Stimulated activated CD4-positive, alpha-beta T cell treated with anti-CD3 and anti-CD28 coated beads, Interleukin-1b, Interleukin-23, amount 100 ng/mL, for 48 hours (primary cell): Measurements from ENCODE around the gene VPS37B.
A peak's percentile ranks its signal among the peaks of the same experiment; 100 is the strongest.

ENCODE experiments used
- DNase-seq: peaks from one replicate; pipeline ENCODE4 v3.0.0-alpha.2; 2020

VPS37B gene

DNA sequence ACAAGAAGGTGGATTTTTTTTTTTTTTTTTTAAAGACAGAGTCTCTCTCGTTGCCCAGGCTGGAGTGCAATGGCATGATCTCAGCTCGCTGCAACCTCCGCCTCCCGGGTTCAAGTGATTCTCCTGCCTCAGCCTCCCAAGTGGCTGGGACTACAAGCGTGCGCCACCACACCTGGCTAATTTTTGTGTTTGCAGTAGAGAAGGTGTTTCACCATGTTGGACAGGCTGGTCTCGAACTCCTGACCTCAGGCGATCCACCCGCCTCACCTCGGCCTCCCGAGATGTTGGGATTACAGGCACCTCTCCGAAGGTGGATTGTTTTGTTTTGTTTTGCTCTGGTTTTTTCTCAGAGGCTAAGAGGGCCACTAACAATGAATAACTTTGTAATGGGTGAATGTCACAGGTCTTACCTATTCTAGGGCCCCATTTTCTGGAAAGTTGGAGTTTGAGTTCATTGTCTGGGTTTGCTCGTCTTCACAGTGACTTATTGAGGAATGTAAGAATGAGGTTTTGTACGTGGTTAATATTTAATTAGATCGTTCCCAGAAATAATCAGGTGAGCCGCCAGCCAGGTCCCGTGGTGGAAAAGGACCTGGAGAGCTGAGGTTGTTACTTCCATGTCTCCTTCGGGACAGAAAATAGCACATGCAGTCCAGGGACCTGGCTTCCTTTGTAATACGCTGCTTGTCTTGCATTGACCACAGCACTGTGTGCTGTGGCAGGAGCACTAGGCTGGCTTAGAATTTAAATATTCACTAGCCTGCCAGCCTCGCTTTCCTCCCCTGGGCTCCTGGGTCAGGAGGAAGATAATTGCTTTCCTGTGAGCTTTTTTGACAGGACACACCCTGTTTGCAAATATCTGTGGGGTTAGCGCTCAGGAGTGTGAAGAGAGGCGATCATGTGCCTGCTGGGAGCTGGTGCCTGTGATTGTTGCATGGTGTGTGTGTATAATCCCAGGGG lies 58.3 kb downstream of the VPS37B start:
- no peak for DNase-seq

DNA sequence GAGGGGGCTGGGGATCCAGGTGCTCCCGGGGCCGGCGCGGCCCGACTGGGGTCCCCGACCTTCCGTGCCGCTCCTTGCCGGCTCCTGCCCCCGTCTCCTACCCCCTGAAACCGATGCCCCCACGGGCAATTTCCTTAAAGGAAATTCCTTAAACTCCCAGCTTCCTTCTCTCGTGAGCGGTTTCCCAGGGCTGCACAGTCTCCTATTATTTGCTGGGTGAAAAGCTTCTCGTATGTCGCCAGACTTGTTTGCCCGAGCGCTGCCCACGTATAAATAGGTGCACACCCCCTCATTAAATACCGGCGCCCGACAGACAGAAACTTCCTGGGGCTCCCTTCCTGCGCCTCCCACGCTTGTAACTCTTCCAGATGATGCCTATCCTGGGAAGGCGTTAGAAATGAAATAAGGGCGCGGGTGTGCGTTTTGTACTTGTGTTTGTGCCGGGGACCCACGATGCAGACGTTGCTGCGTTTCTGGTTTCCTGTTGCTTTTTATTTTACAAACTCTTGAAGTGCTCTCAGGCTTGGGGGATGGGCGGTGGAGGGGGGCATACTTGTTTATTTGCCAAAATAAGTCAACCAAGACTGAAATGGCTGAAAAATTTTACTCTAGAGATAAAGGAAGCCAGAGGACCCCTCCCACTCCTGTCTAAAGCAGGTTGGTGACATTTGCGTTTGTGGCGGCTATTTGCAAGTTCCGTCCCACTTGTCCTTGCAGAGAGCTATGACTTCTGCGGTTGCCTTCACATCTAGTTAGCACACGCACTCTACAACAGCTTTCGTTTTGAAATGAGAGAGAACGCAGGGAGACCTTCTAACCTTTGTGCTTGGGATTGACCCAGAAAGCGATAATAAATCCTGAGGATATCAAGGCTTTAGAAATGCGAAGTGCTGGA lies 59.6 kb downstream of the VPS37B start:
- DNase-seq = peak; percentile 44

DNA sequence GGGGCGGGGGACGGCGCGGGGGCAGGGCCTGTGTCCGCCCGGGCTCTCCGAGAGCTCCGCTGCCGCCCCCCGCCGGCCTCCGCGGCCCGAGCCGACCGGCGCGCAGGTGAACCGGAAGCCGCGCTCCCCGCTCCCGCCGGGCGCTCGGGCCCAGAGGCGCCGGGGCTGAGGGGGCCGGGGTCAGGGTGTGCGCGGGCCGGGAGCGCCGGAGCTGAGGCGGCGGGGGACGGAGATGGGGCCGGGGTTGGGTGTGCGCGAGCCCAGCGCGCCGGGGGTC lies 60.2 kb downstream of the VPS37B start:
- DNase-seq = no peak

DNA sequence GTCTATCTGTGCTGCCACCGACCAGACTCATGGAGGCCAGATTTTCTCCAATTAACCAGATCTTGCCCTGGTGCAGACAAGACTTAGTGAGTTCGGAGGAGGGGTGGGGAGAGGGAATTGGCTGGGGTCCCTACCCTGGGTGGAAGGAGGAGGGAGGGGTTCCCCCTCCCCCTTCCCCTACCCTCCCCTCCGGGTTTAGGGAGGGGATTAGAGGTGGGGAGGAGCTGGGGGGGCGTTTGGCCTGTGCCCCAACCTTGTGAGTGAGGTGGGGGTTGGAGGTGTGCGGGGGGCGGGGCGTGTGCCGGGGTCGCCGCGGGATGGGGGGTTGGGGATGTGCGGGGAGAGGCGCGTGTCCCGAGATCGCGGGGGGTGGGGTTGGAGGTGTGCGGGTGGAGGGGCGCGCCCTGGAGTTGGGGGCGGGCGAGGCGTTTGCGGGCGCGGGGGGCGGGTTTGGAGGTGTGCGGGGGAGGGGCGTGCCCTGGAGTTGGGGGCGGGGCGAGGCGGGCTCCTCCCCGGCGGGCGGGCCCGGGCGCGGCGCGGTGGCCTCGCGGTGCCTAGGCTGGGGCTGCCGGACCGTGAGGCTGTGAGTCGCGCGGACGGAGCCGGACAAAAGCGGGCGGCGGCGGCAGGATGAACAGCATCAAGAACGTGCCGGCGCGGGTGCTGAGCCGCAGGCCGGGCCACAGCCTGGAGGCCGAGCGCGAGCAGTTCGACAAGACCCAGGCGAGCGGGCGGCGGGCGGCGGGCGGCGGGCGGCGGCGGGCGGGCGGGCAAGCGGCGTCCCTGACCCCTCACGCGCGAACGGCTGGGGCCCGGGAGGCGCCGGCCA lies 60.8 kb downstream of the VPS37B start, which contains the start of gene HIP1R:
Gene HIP1R, plus strand, starts transcription at position 537 of the 829 bp plus-strand sequence. Its CDS starts 94 bp downstream, at position 631.
- DNase-seq = peak; percentile 36

DNA sequence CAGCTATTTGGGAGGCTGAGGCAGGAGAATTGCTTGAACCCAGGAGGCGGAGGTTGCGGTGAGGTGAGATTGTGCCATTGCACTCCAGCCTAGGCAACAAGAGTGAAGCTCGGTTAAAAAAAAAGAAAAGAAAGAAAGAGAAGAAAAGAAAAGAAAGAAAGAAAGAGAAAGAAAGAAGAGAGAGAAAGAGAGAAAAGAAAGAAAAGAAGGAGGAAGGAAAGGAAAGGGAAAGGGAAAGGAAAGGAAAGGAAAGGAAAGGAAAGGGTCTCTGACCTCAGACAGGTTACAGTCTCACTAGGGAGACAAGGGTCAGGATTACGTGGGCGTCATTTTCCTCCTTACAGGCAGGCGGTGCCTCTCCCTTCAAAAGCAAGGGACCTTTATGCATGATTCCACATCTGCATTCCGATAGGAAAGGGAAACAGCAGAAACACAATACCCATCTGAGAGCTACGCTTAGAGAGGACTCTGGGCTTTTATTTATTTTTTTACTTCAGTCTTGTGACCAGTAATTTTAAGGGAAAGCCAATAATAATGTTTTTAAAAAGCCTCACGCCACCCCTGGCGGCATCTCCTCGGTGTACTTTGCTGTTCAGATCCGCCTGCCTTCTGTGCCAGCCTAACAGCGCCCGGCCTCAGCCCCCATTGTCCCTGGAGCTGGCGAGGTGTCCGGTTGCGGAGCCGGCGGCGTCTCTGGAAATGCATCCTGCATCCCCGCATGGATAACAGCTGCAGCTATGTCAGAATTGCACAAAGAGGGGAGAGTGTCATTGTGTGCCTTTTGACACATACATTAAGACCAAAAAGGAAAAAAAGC lies 61.6 kb downstream of the VPS37B start:
- DNase-seq = no peak

DNA sequence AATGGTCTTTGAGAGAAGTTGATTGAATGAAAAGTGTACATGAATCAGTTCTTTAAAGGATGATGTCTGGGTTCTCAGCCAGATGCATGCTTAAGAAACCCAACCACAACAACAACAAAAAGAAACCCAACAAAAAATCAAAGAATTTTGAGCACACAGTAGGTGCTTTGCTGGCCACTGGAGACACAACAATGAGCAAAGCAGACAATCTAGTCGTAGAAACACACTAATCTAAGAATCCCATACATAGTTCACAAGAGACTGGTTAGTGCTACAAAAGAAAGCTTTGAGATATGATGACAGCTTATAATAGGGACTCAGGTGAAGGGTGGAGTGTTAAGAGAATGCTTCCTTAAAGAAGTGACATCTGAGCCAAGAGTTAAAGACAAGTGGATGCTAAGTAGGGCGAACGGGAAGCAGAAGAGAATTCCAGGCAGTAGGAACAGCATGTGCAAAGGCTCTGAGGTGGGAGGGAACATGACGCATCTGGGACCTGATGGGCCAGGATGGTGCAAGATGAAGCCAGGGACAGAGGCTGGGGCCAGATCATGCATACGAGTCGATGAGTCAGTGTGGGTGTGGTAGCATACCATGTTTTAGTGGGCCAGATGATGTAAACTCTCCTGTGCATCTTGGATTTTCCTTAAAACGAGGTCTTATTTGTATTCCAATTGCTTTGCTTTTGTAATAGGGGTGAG lies 65.3 kb downstream of the VPS37B start:
- no peak for DNase-seq

DNA sequence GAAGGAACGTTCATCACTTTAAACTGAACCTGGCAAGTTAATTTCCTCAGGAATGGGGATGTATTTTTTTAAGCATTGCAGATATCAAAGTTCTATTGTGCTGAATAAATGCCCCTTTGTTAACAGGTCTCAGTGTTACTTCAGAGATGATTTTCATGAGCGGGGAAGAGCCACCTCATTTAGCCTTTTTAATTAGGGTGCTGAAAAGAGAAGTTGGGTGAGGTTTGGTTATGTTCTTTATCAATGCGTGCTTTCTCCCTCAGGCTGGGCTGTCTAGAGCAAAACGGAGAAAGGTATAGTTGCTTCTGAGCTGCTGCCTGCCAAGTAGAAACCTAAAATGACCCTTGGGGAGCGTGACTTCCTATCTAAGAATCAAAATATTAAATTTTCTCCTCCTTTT lies 68.7 kb downstream of the VPS37B start:
- DNase-seq = no peak

DNA sequence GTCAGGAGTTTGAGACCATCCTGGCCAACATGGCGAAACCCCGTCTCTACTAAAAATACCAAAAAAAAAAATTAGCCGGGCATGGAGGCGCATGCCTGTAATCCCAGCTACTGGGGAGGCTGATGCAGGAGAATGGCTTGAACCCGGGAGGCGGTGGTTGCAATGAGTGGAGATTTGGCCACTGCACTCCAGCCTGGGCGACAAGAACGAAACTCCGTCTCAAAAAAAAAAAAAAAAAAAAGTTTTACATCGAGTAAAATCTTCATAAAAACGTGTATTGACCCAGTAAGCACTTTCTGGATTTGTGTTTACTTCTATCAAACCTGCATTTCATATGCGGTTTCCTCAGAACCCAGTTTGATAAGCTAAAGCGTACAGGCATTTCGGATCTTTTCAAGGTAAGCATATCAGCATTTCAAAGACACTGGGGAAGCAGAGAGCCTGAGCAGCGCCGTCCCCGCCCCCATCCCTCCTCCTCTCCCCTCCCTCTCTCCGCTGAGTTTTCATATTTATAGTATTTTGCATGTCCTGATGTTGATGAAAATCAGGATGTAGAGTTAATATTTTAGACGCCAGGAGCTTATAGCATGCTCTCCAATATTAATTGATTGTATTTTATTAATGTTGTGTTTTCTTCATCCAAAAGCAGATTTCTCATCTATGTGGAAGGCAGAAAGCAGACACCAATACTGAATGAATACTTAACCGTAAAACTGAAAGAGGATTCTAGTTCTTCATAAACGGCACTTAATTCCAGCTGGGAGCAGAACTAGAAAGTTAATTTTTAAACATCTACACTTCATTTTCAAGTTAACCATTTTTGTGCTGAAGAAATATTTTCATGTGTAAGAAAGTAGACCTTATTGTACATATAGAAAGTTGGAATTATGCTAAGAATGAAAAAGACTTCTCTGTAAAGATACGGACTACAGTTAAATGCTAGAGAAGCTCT lies 69.9 kb downstream of the VPS37B start:
- no peak for DNase-seq

DNA sequence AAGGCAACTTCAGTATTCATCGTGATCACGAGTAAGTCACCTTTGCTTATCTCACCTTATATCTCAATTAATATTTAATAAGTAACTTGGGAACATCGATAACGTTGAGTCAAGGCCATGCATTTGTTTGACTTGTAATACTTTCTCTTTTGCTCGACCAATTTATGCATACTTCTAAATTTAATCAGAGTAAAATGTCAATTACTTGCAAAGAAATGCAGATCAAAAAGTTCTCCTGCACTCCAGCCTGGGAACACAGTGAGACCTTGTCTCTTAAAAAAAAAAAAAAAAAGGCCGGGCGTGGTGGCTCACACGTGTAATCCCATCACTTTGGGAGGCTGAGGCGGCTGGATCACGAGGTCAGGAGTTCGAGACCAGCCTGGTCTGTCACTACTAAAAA lies 72.5 kb downstream of the VPS37B start:
- DNase-seq = no peak

DNA sequence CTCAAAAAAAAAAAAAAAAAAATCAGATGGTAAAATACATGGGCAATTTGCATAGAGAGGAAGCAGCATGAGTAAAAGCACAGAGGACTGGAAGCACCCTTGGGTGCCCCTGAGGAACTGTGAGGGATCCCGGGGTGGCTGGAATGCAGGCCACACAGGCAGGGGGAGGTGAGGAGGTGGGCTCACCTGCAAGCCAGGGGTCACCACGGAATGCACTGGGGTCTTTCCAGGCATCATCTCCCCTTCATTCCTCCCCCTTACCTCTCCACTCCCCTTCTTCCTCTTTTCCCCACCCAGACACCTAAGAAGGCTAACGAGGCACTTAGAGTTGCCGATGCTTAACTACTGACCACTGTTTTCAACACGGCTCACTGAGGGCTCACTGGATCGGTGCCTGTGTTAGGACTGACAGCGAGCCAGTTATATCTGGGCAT lies 75.1 kb downstream of the VPS37B start:
- no peak for DNase-seq

DNA sequence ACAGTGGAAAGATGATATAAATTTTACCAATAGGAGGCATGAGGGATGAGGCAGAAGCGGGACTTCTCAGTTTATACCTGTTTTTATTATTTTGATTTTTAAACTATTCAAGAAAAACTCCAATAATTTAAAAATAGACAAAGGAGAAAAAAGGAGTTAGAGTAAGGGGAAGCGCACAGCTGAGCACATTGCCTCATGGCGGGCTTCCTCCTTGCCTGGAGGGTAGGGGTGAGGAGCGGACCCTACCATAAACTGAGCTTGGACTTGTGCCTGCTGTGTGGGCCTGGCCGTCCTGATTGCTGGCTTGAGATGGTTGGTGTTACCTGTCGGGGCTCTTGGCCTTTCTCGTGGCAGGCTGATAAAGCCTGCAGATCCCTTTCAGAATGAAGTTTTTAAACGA lies 75.8 kb downstream of the VPS37B start:
- DNase-seq = no peak

DNA sequence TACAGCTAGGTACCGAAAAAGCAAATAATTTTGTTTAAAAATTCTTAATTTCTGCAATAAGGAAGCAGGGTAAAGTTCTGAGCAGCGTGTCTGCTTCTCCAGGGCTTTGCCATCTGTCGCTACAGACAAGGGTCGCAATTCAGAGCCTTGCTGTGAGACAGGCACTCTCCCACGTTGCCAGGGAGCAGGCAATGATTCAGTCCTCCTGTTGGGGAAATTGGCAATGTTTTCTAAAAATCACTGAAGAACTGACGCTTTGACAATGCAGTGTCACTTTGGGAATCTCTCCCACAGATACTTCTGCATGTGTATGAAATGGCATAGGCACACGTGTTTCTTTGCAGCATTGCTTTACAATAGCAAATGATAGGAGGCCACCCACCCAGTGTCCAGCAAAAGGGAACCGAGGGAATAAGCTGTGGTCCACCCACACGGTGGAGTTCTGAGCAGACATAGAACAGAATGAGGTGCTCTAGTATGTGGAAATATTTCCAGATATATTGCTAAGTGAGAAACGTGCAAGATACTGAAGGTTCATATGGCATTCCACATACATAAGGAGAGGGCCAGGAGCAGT lies 76.6 kb downstream of the VPS37B start:
- no peak for DNase-seq
